ENCODE data around the gene GH1. TPM values are rescaled to one million over a fixed set of nuclear protein-coding genes. Genes with fewer than 3 reads are reported as not detected.
"Not testable (repeated sequence)": the region's sequence is repeated elsewhere in the genome, so short reads cannot be mapped to it uniquely, and the experiment has no call there.

The GH1 gene
- total RNA-seq, 4 donors from 2014 or later: not detected

DNA sequence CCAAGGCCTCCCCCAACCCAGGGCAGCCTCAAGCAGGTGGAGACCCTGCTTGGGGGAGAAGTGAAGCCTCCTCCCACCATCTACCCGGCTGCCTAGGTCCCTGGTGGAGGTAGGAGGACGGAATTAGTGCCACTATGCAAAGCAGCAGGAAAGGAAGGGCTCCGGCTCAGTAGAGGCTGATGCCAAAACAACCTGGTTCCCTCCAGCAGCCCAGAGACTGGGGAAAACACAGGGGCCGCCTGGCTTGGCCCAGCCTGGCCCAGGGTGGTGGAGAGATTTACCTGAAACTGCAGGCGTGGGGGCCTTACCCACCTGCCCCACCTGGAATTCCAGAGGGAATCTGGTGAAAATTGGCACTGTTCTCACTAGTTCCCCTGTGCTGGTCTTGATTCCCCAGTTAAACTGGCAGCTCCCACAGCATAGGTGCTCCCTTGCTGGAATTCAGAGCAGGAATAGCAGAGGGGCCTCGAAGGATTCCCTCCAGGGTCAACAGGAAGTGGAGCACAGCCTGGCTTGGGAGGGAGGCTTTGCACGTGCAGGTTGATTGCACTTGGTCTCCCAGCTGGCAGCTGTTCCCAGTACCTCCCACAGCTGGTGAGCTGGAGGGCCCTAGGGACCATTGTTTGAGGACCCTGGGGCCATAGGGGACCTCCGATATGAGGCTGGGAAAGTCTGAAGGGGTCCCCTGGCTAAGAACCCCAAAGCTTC lies 9.0 kb upstream of the GH1 start:
- in situ Hi-C loops (cut with MboI; ENCODE audit: low pct_ligation_motif_present in 1 of 4, low pct_unique_long_range_greater_than_20kb in 1 of 4, low sequenced_read_pairs in 3 of 4) (loop anchor here in 1 of 4 donors (10.0 kb wide), 1 partner anchor 97 kb away; the partner anchor contains the start of gene ICAM2), intact Hi-C loops (cut with DNase I; ENCODE audit: low total_unique reads) (loop anchor here (10.0 kb wide), 1 partner anchor 97 kb away; the partner anchor contains the start of gene ICAM2)
- Histone ChIP-seq H3K27ac (no peak overlapping the region), H3K36me3 (no peaks in the 10 kb centered on the region), H3K9me3 (no peaks in the 10 kb centered on the region), H3K4me1 (peaks cover 0 to 14% (median 3%) of the 10 kb centered on the region in 4 donors), H3K4me3 (no peak overlapping the region), H3K27me3 (no peaks in the 10 kb centered on the region)
- DNase-seq: no peak
- 40 to 60% methylated on average over 1 to 8 of the region's 8 CpGs for whole genome bisulfite sequencing, 2 donors (ENCODE audit: low coverage in 1 of 2)
- no peak for TF ChIP-seq EP300 (IDR thresholded peaks at IDR 0.05; ENCODE audit: low read depth)
- no peak for TF ChIP-seq POLR2A (IDR thresholded peaks at IDR 0.05)
- TF ChIP-seq, protein P1, sequence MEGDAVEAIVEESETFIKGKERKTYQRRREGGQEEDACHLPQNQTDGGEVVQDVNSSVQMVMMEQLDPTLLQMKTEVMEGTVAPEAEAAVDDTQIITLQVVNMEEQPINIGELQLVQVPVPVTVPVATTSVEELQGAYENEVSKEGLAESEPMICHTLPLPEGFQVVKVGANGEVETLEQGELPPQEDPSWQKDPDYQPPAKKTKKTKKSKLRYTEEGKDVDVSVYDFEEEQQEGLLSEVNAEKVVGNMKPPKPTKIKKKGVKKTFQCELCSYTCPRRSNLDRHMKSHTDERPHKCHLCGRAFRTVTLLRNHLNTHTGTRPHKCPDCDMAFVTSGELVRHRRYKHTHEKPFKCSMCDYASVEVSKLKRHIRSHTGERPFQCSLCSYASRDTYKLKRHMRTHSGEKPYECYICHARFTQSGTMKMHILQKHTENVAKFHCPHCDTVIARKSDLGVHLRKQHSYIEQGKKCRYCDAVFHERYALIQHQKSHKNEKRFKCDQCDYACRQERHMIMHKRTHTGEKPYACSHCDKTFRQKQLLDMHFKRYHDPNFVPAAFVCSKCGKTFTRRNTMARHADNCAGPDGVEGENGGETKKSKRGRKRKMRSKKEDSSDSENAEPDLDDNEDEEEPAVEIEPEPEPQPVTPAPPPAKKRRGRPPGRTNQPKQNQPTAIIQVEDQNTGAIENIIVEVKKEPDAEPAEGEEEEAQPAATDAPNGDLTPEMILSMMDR (IDR thresholded peaks at IDR 0.05): no peak
- no peak for TF ChIP-seq POLR2AphosphoS5 (IDR thresholded peaks at IDR 0.05)

DNA sequence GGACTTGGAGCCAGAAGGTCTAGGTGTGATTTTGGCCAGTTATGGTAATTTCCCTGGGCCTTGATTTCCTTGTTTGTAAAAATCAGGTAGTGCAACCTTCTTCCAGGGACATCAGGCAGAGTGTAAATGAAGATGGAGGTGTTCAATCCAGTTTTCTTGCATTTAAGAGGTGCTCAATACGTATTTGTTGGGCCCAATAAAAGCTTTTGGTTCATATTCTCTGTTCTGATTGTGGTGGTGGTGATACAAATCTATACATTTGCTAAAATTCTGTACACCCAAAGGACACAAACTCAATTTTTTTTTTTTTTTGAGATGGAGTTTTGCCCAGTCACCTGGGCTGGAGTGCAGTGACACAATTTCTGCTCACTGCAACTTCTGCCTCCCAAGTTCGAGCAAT lies 7.5 kb upstream of the GH1 start:
- H3K27me3 ChIP-seq: no peaks in the 10 kb centered on the region
- no peak overlapping the region for H3K27ac ChIP-seq
- TF ChIP-seq POLR2A (IDR thresholded peaks at IDR 0.05) (no peak), EP300 (IDR thresholded peaks at IDR 0.05; ENCODE audit: low read depth) (no peak), POLR2AphosphoS5 (IDR thresholded peaks at IDR 0.05) (no peak)
- TF ChIP-seq, protein P1 (IDR thresholded peaks at IDR 0.05): no peak
- in situ Hi-C loops (cut with MboI; ENCODE audit: low pct_ligation_motif_present in 1 of 4, low pct_unique_long_range_greater_than_20kb in 1 of 4, low sequenced_read_pairs in 3 of 4): loop anchor here in 1 of 4 donors (10.0 kb wide), 1 partner anchor 99 kb away; the partner anchor contains the start of gene ICAM2
- H3K4me3 ChIP-seq: no peak overlapping the region
- no peaks in the 10 kb centered on the region for H3K36me3 ChIP-seq
- peaks cover 0 to 6% (median 2%) of the 10 kb centered on the region in 4 donors for H3K4me1 ChIP-seq
- WGBS, 2 donors (ENCODE audit: low coverage in 1 of 2): 95% methylated on average over 2 of the region's 2 CpGs; no CpG with 5 or more reads in 1 of the 2 donors
- H3K9me3 ChIP-seq: no peaks in the 10 kb centered on the region
- DNase-seq: no peak
- intact Hi-C loops (cut with DNase I; ENCODE audit: low total_unique reads): loop anchor here (10.0 kb wide), 1 partner anchor 99 kb away; the partner anchor contains the start of gene ICAM2

DNA sequence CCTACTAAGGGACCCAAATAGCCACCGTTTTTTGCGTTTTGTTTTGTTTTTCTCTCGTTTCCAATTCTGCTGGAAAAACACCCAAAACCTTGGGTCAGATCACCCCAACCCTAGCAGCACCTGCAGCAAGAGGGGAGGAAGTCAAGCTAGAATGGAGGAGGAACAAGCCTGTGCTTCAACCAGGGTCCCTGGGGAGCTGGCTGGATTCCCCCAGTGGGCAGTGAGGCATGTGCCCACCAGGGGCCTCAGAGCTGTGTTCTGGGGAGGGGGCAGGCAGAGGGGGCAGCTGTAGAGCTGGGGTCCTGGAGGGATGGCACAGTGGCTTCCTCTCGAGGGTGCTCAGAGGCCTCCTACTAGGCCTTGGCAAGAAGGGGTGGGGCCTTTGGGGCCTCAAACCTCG lies 7.0 kb upstream of the GH1 start:
- intact Hi-C loops (cut with DNase I; ENCODE audit: low total_unique reads) (loop anchor here (10.0 kb wide), 1 partner anchor 99 kb away; the partner anchor contains the start of gene ICAM2), in situ Hi-C loops (cut with MboI; ENCODE audit: low pct_ligation_motif_present in 1 of 4, low pct_unique_long_range_greater_than_20kb in 1 of 4, low sequenced_read_pairs in 3 of 4) (loop anchor here in 1 of 4 donors (10.0 kb wide), 1 partner anchor 99 kb away; the partner anchor contains the start of gene ICAM2)
- H3K4me3 ChIP-seq: no peak overlapping the region
- peaks cover 0 to under 1% (median 0%) of the 10 kb centered on the region in 4 donors for H3K4me1 ChIP-seq
- H3K9me3 ChIP-seq: no peaks in the 10 kb centered on the region
- no peaks in the 10 kb centered on the region for H3K27me3 ChIP-seq
- no peak for DNase-seq
- no peak overlapping the region for H3K27ac ChIP-seq
- WGBS, 2 donors (ENCODE audit: low coverage in 1 of 2): 72 to 95% methylated on average over 3 to 5 of the region's 5 CpGs
- TF ChIP-seq POLR2AphosphoS5 (IDR thresholded peaks at IDR 0.05) (no peak), POLR2A (IDR thresholded peaks at IDR 0.05) (no peak), EP300 (IDR thresholded peaks at IDR 0.05; ENCODE audit: low read depth) (no peak)
- TF ChIP-seq, protein P1 (IDR thresholded peaks at IDR 0.05): no peak
- no peaks in the 10 kb centered on the region for H3K36me3 ChIP-seq

DNA sequence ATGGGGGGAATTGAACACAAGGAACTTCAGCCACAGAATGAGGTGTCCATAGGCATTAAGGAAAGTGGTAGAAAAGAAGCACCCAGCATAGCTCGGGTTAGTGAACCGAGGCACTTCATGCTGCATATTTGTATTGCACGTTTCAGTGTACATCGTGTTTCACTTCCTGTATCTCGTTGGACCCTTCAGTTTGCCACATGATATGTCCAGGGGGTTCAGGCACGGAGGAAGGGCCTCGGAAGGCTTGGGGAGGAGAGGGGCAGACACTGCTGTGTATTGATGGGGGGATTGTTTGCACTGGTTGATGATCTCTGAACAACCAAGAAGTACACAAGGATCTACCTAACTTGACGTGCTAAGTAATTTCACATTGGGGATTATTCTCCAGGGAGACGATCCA lies 3.8 kb upstream of the GH1 start:
- H3K9me3 ChIP-seq, H3K36me3 ChIP-seq, DNase-seq, H3K4me1 ChIP-seq, H3K4me3 ChIP-seq, H3K27me3 ChIP-seq, H3K27ac ChIP-seq: not testable (repeated sequence)
- in situ Hi-C loops (cut with MboI; ENCODE audit: low pct_ligation_motif_present in 1 of 4, low pct_unique_long_range_greater_than_20kb in 1 of 4, low sequenced_read_pairs in 3 of 4): loop anchor here in 3 of 4 donors (10.0 to 25.0 kb wide), 4 partner anchors 90 to 365 kb away; partner anchors contain the start of genes ICAM2 (in 2 of the 3) and ERN1 (in 1 of the 3)
- intact Hi-C loops (cut with DNase I; ENCODE audit: low total_unique reads): loop anchor here (10.0 kb wide), 1 partner anchor 102 kb away; the partner anchor contains the start of gene ICAM2
- WGBS, 2 donors (ENCODE audit: low coverage in 1 of 2): 64 to 73% methylated on average over 2 to 9 of the region's 9 CpGs

DNA sequence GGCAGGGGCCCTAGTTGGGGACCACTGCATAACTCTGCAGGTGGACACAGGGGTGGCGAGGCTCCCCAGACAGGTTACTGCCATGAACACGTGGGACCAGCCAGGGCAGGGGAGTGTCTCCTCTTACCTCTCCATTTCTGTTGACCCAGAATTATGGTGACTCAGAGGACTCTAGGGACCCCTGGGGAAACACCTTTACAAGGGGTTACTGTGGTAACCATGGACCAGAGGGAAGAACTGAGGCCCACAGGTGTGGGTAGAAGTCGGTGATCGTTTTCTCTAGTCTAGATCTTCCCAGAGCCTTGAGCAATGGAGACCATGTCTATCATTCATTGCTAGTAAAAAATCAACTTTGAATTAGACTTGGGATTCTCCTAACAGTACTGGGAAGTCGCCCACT lies 2.1 kb upstream of the GH1 start:
- not testable (repeated sequence) for H3K4me3 ChIP-seq, H3K27ac ChIP-seq, DNase-seq, H3K4me1 ChIP-seq, H3K9me3 ChIP-seq, H3K27me3 ChIP-seq, H3K36me3 ChIP-seq
- in situ Hi-C loops (cut with MboI; ENCODE audit: low pct_ligation_motif_present in 1 of 4, low pct_unique_long_range_greater_than_20kb in 1 of 4, low sequenced_read_pairs in 3 of 4) (loop anchor here in 3 of 4 donors (10.0 to 25.0 kb wide), 4 partner anchors 92 to 367 kb away; partner anchors contain the start of genes ICAM2 (in 2 of the 3) and ERN1 (in 1 of the 3)), intact Hi-C loops (cut with DNase I; ENCODE audit: low total_unique reads) (loop anchor here (10.0 kb wide), 1 partner anchor 104 kb away; the partner anchor contains the start of gene ICAM2)
- 75 to 76% methylated on average over 2 to 5 of the region's 5 CpGs for WGBS, 2 donors (ENCODE audit: low coverage in 1 of 2)

DNA sequence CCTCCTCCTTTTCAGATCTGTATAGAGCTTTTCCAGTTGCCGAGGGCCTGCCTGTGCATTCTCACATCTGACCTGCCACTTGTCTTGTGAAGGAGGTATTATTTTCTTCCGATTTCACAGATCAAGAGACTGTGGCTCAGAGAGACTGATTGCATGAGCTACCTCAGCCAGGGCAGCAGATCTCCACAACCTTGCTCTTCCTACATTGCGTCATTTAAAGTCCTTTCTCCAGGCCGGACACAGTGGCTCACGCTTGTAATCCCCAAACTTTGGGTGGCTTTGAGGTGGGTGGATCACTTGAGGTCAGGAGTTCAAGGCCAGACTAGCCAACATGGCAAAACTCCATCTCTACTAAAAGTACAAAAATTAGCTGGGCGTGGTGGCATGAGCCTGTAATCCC lies 1.4 kb upstream of the GH1 start:
- H3K27ac ChIP-seq, H3K27me3 ChIP-seq, DNase-seq, H3K4me1 ChIP-seq, H3K9me3 ChIP-seq, H3K4me3 ChIP-seq, H3K36me3 ChIP-seq: not testable (repeated sequence)
- WGBS, 2 donors (ENCODE audit: low coverage in 1 of 2): 76 to 83% methylated on average over 2 to 6 of the region's 6 CpGs
- intact Hi-C loops (cut with DNase I; ENCODE audit: low total_unique reads): loop anchor here (10.0 kb wide), 1 partner anchor 105 kb away; the partner anchor contains the start of gene ICAM2
- in situ Hi-C loops (cut with MboI; ENCODE audit: low pct_ligation_motif_present in 1 of 4, low pct_unique_long_range_greater_than_20kb in 1 of 4, low sequenced_read_pairs in 3 of 4): loop anchor here in 3 of 4 donors (10.0 to 25.0 kb wide), 4 partner anchors 92 to 367 kb away; partner anchors contain the start of genes ICAM2 (in 2 of the 3) and ERN1 (in 1 of the 3)

Measured in transverse colon (tissue), 4 donors.